ENCODE measurements around the gene ELOVL6.

ELOVL6 gene

GRCh38 chr4:110020139-110020538 is 178.3 kb downstream of the ELOVL6 start:
- peaks cover 4% of the 10 kb centered on the region; the same call in 1 of the 2 replicates for H3K4me1 ChIP-seq (ENCODE audit: insufficient read depth, low read length)
- H3K9me3 ChIP-seq (ENCODE audit: control insufficient read depth, insufficient read depth, low read length), result no peaks in the 10 kb centered on the region
- no peaks in the 10 kb centered on the region for H3K36me3 ChIP-seq (ENCODE audit: insufficient read depth, low read length)
- H3K9ac ChIP-seq (ENCODE audit: low read depth, low read length), result no peak overlapping the region

- Histone ChIP-seq H3K9ac (ENCODE audit: low read depth, low read length) (no peak overlapping the region), H3K9me3 (ENCODE audit: control insufficient read depth, insufficient read depth, low read length) (no peaks in the 10 kb centered on the region), H3K4me1 (ENCODE audit: insufficient read depth, low read length) (peaks cover 4% of the 10 kb centered on the region; the same call in 1 of the 2 replicates), H3K36me3 (ENCODE audit: insufficient read depth, low read length) (no peaks in the 10 kb centered on the region)
Observed at GRCh38 chr4:110019153-110019552, 179.3 kb downstream of the ELOVL6 start.

- Histone ChIP-seq H3K9ac (ENCODE audit: low read depth, low read length) (no peak overlapping the region), H3K4me1 (ENCODE audit: insufficient read depth, low read length) (peaks cover 6% of the 10 kb centered on the region; the same call in 1 of the 2 replicates), H3K9me3 (ENCODE audit: control insufficient read depth, insufficient read depth, low read length) (no peaks in the 10 kb centered on the region), H3K36me3 (ENCODE audit: insufficient read depth, low read length) (no peaks in the 10 kb centered on the region)
Observed at GRCh38 chr4:110014233-110014632, 184.2 kb downstream of the ELOVL6 start.

- H3K36me3 ChIP-seq (ENCODE audit: insufficient read depth, low read length), result no peaks in the 10 kb centered on the region
- H3K9ac ChIP-seq (ENCODE audit: low read depth, low read length), result no peak overlapping the region
- peaks cover 6% of the 10 kb centered on the region; the same call in 1 of the 2 replicates for H3K4me1 ChIP-seq (ENCODE audit: insufficient read depth, low read length)
- H3K9me3 ChIP-seq (ENCODE audit: control insufficient read depth, insufficient read depth, low read length), result no peaks in the 10 kb centered on the region
Observed at GRCh38 chr4:110012917-110013316, 185.5 kb downstream of the ELOVL6 start.

GRCh38 chr4:110010797-110011196 is 187.6 kb downstream of the ELOVL6 start:
- Histone ChIP-seq H3K9me3 (ENCODE audit: control insufficient read depth, insufficient read depth, low read length) (no peaks in the 10 kb centered on the region), H3K36me3 (ENCODE audit: insufficient read depth, low read length) (no peaks in the 10 kb centered on the region), H3K9ac (ENCODE audit: low read depth, low read length) (no peak overlapping the region), H3K4me1 (ENCODE audit: insufficient read depth, low read length) (peaks cover 6% of the 10 kb centered on the region; the same call in 1 of the 2 replicates)

GRCh38 chr4:110009550-110009949 is 188.9 kb downstream of the ELOVL6 start:
- Histone ChIP-seq H3K4me1 (ENCODE audit: insufficient read depth, low read length) (peaks cover 6% of the 10 kb centered on the region; the same call in 1 of the 2 replicates), H3K9ac (ENCODE audit: low read depth, low read length) (no peak overlapping the region), H3K36me3 (ENCODE audit: insufficient read depth, low read length) (no peaks in the 10 kb centered on the region), H3K9me3 (ENCODE audit: control insufficient read depth, insufficient read depth, low read length) (no peaks in the 10 kb centered on the region)

GRCh38 chr4:110008540-110008939 is 189.9 kb downstream of the ELOVL6 start:
- no peak overlapping the region for H3K9ac ChIP-seq (ENCODE audit: low read depth, low read length)
- H3K9me3 ChIP-seq (ENCODE audit: control insufficient read depth, insufficient read depth, low read length), result no peaks in the 10 kb centered on the region
- H3K36me3 ChIP-seq (ENCODE audit: insufficient read depth, low read length), result no peaks in the 10 kb centered on the region
- H3K4me1 ChIP-seq (ENCODE audit: insufficient read depth, low read length), result peaks cover under 1% of the 10 kb centered on the region; the same call in 1 of the 2 replicates

- Histone ChIP-seq H3K36me3 (ENCODE audit: insufficient read depth, low read length) (no peaks in the 10 kb centered on the region), H3K9ac (ENCODE audit: low read depth, low read length) (no peak overlapping the region), H3K9me3 (ENCODE audit: control insufficient read depth, insufficient read depth, low read length) (no peaks in the 10 kb centered on the region), H3K4me1 (ENCODE audit: insufficient read depth, low read length) (no peaks in the 10 kb centered on the region)
Observed at GRCh38 chr4:110007217-110007616, 191.2 kb downstream of the ELOVL6 start.

- no peaks in the 10 kb centered on the region for H3K9me3 ChIP-seq (ENCODE audit: control insufficient read depth, insufficient read depth, low read length)
- H3K36me3 ChIP-seq (ENCODE audit: insufficient read depth, low read length), result no peaks in the 10 kb centered on the region
- no peak overlapping the region for H3K9ac ChIP-seq (ENCODE audit: low read depth, low read length)
- H3K4me1 ChIP-seq (ENCODE audit: insufficient read depth, low read length), result no peaks in the 10 kb centered on the region
Observed at GRCh38 chr4:110005461-110006056, 192.9 kb downstream of the ELOVL6 start.

GRCh38 chr4:110004556-110004955 is 193.9 kb downstream of the ELOVL6 start:
- Histone ChIP-seq H3K4me1 (ENCODE audit: insufficient read depth, low read length) (no peaks in the 10 kb centered on the region), H3K36me3 (ENCODE audit: insufficient read depth, low read length) (no peaks in the 10 kb centered on the region), H3K9me3 (ENCODE audit: control insufficient read depth, insufficient read depth, low read length) (no peaks in the 10 kb centered on the region), H3K9ac (ENCODE audit: low read depth, low read length) (no peak overlapping the region)

- no peaks in the 10 kb centered on the region for H3K36me3 ChIP-seq (ENCODE audit: insufficient read depth, low read length)
- no peaks in the 10 kb centered on the region for H3K4me1 ChIP-seq (ENCODE audit: insufficient read depth, low read length)
- no peak overlapping the region for H3K9ac ChIP-seq (ENCODE audit: low read depth, low read length)
- H3K9me3 ChIP-seq (ENCODE audit: control insufficient read depth, insufficient read depth, low read length), result no peaks in the 10 kb centered on the region
Observed at GRCh38 chr4:110003401-110004187, 194.8 kb downstream of the ELOVL6 start.

GRCh38 chr4:110002326-110002725 is 196.1 kb downstream of the ELOVL6 start:
- Histone ChIP-seq H3K4me1 (ENCODE audit: insufficient read depth, low read length) (no peaks in the 10 kb centered on the region), H3K36me3 (ENCODE audit: insufficient read depth, low read length) (no peaks in the 10 kb centered on the region), H3K9ac (ENCODE audit: low read depth, low read length) (no peak overlapping the region), H3K9me3 (ENCODE audit: control insufficient read depth, insufficient read depth, low read length) (no peaks in the 10 kb centered on the region)

GRCh38 chr4:109999585-109999912 is 198.9 kb downstream of the ELOVL6 start:
- no peaks in the 10 kb centered on the region for H3K9me3 ChIP-seq (ENCODE audit: control insufficient read depth, insufficient read depth, low read length)
- no peaks in the 10 kb centered on the region for H3K36me3 ChIP-seq (ENCODE audit: insufficient read depth, low read length)
- H3K9ac ChIP-seq (ENCODE audit: low read depth, low read length), result no peak overlapping the region
- H3K4me1 ChIP-seq (ENCODE audit: insufficient read depth, low read length), result no peaks in the 10 kb centered on the region

- H3K36me3 ChIP-seq (ENCODE audit: insufficient read depth, low read length), result no peaks in the 10 kb centered on the region
- H3K9me3 ChIP-seq (ENCODE audit: control insufficient read depth, insufficient read depth, low read length), result no peaks in the 10 kb centered on the region
- H3K9ac ChIP-seq (ENCODE audit: low read depth, low read length), result no peak overlapping the region
- no peaks in the 10 kb centered on the region for H3K4me1 ChIP-seq (ENCODE audit: insufficient read depth, low read length)
Observed at GRCh38 chr4:109998867-109999584, 199.4 kb downstream of the ELOVL6 start.

- Histone ChIP-seq H3K4me1 (ENCODE audit: insufficient read depth, low read length) (no peaks in the 10 kb centered on the region), H3K9me3 (ENCODE audit: control insufficient read depth, insufficient read depth, low read length) (no peaks in the 10 kb centered on the region), H3K36me3 (ENCODE audit: insufficient read depth, low read length) (no peaks in the 10 kb centered on the region), H3K9ac (ENCODE audit: low read depth, low read length) (no peak overlapping the region)
Observed at GRCh38 chr4:109996526-109996925, 201.9 kb downstream of the ELOVL6 start.
